GM12892 (cell line): ENCODE measurements around the gene AK5.

Experiments used
- POLR2A ChIP-seq: IDR thresholded peaks from 2 replicates; pipeline ENCODE4 v1.6.1; 2011; ENCODE audit warnings: low read depth, low read length, control low read depth
- POLR2AphosphoS5 ChIP-seq: IDR thresholded peaks from 2 replicates; pipeline ENCODE4 v1.6.1; 2011; ENCODE audit warnings: low read depth, low read length, control low read depth

GRCh38 chr1:77476475-77476874 is 194.7 kb downstream of the AK5 start:
- TF ChIP-seq POLR2A (no peak), POLR2AphosphoS5 (no peak)
